Panc1 (cell line): ENCODE data around the gene SPACA7. TPM values are rescaled to one million over a fixed set of nuclear protein-coding genes. Genes with fewer than 3 reads are reported as not detected.

Experiments used
- ATAC-seq: fragments of 200-7000 bp; cut with Tn5 transposase; 2 replicates; pipeline ENCODE4 v1.9.1; 2020; ENCODE audit warnings: mild to moderate bottlenecking, moderate library complexity
- BruUV-seq: library from RNA; stranded (reverse); fragments of 400-500 nt; replicated peaks from 2 replicates; lab custom pipeline; 2021; lab: Mats Ljungman, UMichigan
- CTCF ChIA-PET: fragments of 300-600 bp; sonication (Branson Sonifier 250); formaldehyde crosslinking; loops from one replicate; lab custom pipeline; 2022; ENCODE audit warnings: antibody characterized with exemption; lab: Charles Lee
- POLR2A ChIA-PET: fragments of 300-600 bp; sonication (Branson Sonifier 250); formaldehyde crosslinking; loops from one replicate; lab custom pipeline; 2022; ENCODE audit warnings: antibody characterized with exemption; lab: Charles Lee
- DNase-seq: peaks from one replicate; pipeline ENCODE4 v3.0.0-alpha.2; 2010; ENCODE audit warnings: low read depth, low spot score
- H3K27ac ChIP-seq: 2 replicates; pipeline ENCODE4 v1.5.1; 2011; ENCODE audit warnings: mild to moderate bottlenecking, low read length, inconsistent platforms
- H3K27me3 ChIP-seq: fragments of 200-500 bp; sonication (Bioruptor generic); 2 replicates; pipeline ENCODE4 v1.6.0; 2014; ENCODE audit warnings: low read length, inconsistent platforms; ENCODE audit not compliant: control insufficient read depth, insufficient read depth
- H3K36me3 ChIP-seq: fragments of 200-500 bp; sonication (Bioruptor generic); 2 replicates; pipeline ENCODE4 v1.5.1; 2014; ENCODE audit warnings: inconsistent platforms, mild to moderate bottlenecking, low read length, moderate library complexity; ENCODE audit not compliant: control insufficient read depth, insufficient read depth
- H3K4me1 ChIP-seq: 2 replicates; pipeline ENCODE4 v1.5.1; 2011; ENCODE audit warnings: inconsistent platforms, mild to moderate bottlenecking, low read length, moderate library complexity; ENCODE audit not compliant: control insufficient read depth, insufficient read depth
- H3K4me3 ChIP-seq, 2 experiments: 2 replicates each; pipeline ENCODE4 v1.5.1; 2011 to 2012; ENCODE audit warnings: low read depth in 2 of 2, low read length in 2 of 2, mild to moderate bottlenecking in 2 of 2, inconsistent platforms in 1 of 2, moderate library complexity in 1 of 2
- H3K9me3 ChIP-seq: fragments of 200-500 bp; sonication (Bioruptor generic); 2 replicates; pipeline ENCODE4 v1.5.1; 2014; ENCODE audit warnings: low read depth, mild to moderate bottlenecking, inconsistent platforms, low read length, moderate library complexity; ENCODE audit not compliant: control insufficient read depth, insufficient read depth
- POLR2AphosphoS5 ChIP-seq: IDR thresholded peaks from 2 replicates; pipeline ENCODE4 v1.6.1; 2012; ENCODE audit warnings: mild to moderate bottlenecking, low read depth, low read length, moderate library complexity
- REST ChIP-seq, 2 experiments: IDR thresholded peaks; 2 replicates each; pipeline ENCODE4 v1.6.1; 2011 to 2012; ENCODE audit warnings: low read depth in 2 of 2, control low read depth in 1 of 2, low read length in 1 of 2, mild to moderate bottlenecking in 1 of 2, moderate library complexity in 1 of 2; ENCODE audit not compliant: insufficient read depth in 1 of 2
- SIN3A ChIP-seq: IDR thresholded peaks from 2 replicates; pipeline ENCODE4 v1.6.1; 2012; ENCODE audit warnings: low read depth, mild to moderate bottlenecking, low read length, moderate library complexity, borderline replicate concordance; ENCODE audit not compliant: insufficient read depth
- TCF7L2 ChIP-seq: IDR thresholded peaks from 2 replicates; pipeline ENCODE4 v1.6.1; 2011; ENCODE audit warnings: mild to moderate bottlenecking, low read depth, low read length, inconsistent platforms
- in situ Hi-C: cut with HindIII; loops from 2 replicates; pipeline ENCODE4 v1.10.0; 2016; ENCODE audit warnings: low sequenced_read_pairs, low pct_unique_long_range_greater_than_20kb
- intact Hi-C: fragments of 100-400 bp; cut with micrococcal nuclease; formaldehyde crosslinking; loops from one replicate; pipeline ENCODE4 v1.10.0; 2022; ENCODE audit not compliant: unreplicated experiment
- total RNA-seq: library from RNA; stranded (reverse); gene quantifications from one replicate; pipeline ENCODE4 v1.2.1, GENCODE V29; 2021; ENCODE audit not compliant: unreplicated experiment
- TF ChIP-seq, protein P1 (sequence below): fragments of 450-650 bp; IDR thresholded peaks from 2 replicates; pipeline ENCODE4 v1.5.1; 2017; ENCODE audit warnings: mild to moderate bottlenecking

SPACA7 gene
- total RNA-seq, 1 experiment from 2014 or later, result not detected

- ATAC-seq (no peak), DNase-seq (no peak)
- Histone ChIP-seq H3K4me1 (no peaks in the 10 kb centered on the region), H3K27ac (no peak overlapping the region), H3K36me3 (no peaks in the 10 kb centered on the region), H3K27me3 (no peaks in the 10 kb centered on the region), H3K4me3 (no peak overlapping the region), H3K9me3 (no peaks in the 10 kb centered on the region)
- ChIA-PET POLR2A (no interaction called here), CTCF (no interaction called here)
- no TSS peak for BruUV-seq
- no peak for TF ChIP-seq REST (IDR thresholded peaks at IDR 0.05; ENCODE audit: insufficient read depth in 1 of 2, low read depth in 2 of 2, low read length in 1 of 2)
- no peak for TF ChIP-seq POLR2AphosphoS5
- TF ChIP-seq, protein P1, sequence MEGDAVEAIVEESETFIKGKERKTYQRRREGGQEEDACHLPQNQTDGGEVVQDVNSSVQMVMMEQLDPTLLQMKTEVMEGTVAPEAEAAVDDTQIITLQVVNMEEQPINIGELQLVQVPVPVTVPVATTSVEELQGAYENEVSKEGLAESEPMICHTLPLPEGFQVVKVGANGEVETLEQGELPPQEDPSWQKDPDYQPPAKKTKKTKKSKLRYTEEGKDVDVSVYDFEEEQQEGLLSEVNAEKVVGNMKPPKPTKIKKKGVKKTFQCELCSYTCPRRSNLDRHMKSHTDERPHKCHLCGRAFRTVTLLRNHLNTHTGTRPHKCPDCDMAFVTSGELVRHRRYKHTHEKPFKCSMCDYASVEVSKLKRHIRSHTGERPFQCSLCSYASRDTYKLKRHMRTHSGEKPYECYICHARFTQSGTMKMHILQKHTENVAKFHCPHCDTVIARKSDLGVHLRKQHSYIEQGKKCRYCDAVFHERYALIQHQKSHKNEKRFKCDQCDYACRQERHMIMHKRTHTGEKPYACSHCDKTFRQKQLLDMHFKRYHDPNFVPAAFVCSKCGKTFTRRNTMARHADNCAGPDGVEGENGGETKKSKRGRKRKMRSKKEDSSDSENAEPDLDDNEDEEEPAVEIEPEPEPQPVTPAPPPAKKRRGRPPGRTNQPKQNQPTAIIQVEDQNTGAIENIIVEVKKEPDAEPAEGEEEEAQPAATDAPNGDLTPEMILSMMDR, result no peak
- no peak for TF ChIP-seq SIN3A
- TF ChIP-seq TCF7L2, result no peak
- intact Hi-C loops (no loop called here), in situ Hi-C loops (no loop called here)
These were observed 7.3 kb upstream of the SPACA7 start for GRCh38 chr13:112368883-112369282.

GRCh38 chr13:112370311-112370710 lies 5.8 kb upstream of the SPACA7 start:
- in situ Hi-C loops (no loop called here), intact Hi-C loops (no loop called here)
- H3K4me1 ChIP-seq, result no peaks in the 10 kb centered on the region
- ChIA-PET CTCF (no interaction called here), POLR2A (no interaction called here)
- ATAC-seq (no peak), DNase-seq (no peak)
- H3K4me3 ChIP-seq, result no peak overlapping the region
- no peaks in the 10 kb centered on the region for H3K27me3 ChIP-seq
- no peak overlapping the region for H3K27ac ChIP-seq
- H3K9me3 ChIP-seq, result no peaks in the 10 kb centered on the region
- TF ChIP-seq, protein P1, result no peak
- no peak for TF ChIP-seq POLR2AphosphoS5
- TF ChIP-seq REST (IDR thresholded peaks at IDR 0.05; ENCODE audit: insufficient read depth in 1 of 2, low read depth in 2 of 2, low read length in 1 of 2), result no peak
- TF ChIP-seq SIN3A, result no peak
- TF ChIP-seq TCF7L2, result no peak
- no TSS peak for BruUV-seq
- no peaks in the 10 kb centered on the region for H3K36me3 ChIP-seq
